VCaP (cell line): Measurements from ENCODE around the gene CYP27A1.

ENCODE experiments used
- H3K27ac ChIP-seq: fragments of 450-650 bp; 2 replicates; pipeline ENCODE4 v1.5.1; 2017
- TF ChIP-seq, protein P1 (sequence below): fragments of 450-650 bp; conservative IDR thresholded peaks from 2 replicates; pipeline ENCODE4 v1.5.1; 2017; ENCODE audit warnings: mild to moderate bottlenecking, moderate library complexity

Gene CYP27A1

DNA sequence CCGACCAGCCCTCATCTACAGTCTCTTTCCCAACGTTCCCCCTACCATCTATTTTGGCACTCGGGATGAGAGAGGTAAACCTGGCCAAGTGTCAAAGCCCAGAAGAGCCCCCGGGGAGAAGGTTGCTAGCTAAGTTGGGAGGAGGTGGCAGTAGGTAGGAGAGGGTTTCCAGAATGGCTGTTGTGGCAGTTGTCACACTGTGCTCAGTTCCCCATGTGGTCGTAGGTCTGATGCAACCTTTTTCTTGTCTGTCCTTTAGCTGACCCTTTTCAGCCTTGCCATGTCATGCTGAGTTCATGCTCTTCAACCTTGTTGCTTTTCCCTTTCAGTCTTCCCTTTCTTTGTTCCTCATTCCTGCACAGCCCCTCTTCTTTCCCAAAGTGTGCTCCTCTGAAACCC is 36.8 kb upstream of the CYP27A1 start:
- TF ChIP-seq, protein P1, sequence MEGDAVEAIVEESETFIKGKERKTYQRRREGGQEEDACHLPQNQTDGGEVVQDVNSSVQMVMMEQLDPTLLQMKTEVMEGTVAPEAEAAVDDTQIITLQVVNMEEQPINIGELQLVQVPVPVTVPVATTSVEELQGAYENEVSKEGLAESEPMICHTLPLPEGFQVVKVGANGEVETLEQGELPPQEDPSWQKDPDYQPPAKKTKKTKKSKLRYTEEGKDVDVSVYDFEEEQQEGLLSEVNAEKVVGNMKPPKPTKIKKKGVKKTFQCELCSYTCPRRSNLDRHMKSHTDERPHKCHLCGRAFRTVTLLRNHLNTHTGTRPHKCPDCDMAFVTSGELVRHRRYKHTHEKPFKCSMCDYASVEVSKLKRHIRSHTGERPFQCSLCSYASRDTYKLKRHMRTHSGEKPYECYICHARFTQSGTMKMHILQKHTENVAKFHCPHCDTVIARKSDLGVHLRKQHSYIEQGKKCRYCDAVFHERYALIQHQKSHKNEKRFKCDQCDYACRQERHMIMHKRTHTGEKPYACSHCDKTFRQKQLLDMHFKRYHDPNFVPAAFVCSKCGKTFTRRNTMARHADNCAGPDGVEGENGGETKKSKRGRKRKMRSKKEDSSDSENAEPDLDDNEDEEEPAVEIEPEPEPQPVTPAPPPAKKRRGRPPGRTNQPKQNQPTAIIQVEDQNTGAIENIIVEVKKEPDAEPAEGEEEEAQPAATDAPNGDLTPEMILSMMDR = no peak
- H3K27ac ChIP-seq = no peak overlapping the region

DNA sequence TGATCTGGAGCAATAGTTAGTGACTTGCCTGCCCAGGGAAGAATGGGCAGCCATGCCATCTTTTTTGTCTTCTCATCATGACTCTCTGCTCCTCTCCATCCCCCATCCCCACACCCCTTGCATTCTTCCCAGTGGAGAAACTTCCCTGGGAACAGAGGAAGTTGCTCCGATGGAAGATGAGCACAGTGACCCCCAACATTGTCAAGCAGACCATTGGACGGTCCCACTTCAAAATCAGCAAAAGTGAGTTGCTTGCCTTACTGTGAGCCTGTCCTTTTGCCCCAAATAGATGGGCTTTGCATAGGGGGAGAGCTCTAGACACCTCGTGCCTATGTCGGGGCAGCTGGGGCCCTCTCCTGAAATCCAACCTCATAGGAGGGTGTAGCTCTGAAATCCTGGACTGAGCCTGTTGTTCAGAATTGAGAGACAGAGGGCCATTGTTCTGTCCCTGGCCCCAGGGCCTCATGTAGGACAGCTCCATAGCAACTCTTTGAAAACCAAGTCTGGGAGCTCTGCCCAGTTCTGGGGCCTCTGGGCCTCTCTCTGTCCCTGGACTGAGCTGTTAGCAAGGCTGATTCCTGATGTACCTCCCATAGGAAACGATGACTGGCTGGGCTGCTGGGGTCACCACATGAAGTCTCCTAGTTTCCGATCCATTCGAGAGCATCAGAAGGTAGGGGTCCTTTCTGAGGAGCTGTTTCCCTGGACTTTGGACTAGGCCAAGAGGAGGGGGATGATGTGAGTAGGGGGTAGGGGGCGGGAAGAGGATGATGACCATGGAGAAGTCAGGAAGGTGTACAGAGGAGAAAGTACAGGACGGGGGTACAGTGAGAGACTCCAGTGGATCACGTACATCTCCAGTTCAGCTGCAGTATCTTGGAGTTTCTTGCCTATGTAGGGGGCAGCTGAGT is 36.1 kb upstream of the CYP27A1 start:
- TF ChIP-seq, protein P1 = no peak

DNA sequence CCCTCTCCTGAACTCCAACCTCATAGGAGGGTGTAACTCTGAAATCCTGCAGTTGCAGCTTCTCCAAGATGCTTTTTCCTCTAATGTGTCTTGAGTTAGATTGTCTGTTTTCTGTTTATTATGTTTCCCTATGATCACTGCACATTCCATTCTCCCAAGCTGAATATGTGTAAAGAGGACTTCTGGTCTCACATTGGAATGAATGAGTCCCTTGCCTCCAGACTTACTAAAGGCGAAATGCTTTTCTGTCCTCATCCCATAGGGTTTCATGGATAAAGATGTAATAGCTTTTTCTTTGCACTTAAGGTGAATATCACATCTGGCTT is 35.5 kb upstream of the CYP27A1 start:
- TF ChIP-seq, protein P1 = no peak

More for the DNA sequence above, 36.1 kb upstream of the CYP27A1 start:
- H3K27ac ChIP-seq = no peak overlapping the region

DNA sequence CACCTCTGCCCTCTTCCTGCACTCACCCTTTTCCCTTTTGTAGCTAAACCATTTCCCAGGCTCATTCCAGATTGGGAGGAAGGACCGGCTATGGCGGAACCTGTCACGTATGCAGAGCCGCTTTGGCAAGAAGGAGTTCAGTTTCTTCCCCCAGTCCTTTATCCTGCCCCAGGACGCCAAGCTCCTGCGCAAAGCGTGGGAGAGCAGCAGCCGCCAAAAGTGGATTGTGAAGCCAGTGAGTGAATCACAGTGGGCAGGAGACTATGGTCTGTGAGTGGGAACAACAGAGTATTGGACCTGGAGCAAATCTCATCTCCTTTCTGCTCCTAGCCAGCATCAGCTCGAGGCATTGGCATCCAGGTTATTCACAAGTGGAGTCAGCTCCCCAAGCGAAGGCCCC is 35.0 kb upstream of the CYP27A1 start:
- TF ChIP-seq, protein P1 = no peak
- no peak overlapping the region for H3K27ac ChIP-seq

More for the DNA sequence above, 35.5 kb upstream of the CYP27A1 start:
- H3K27ac ChIP-seq = no peak overlapping the region

DNA sequence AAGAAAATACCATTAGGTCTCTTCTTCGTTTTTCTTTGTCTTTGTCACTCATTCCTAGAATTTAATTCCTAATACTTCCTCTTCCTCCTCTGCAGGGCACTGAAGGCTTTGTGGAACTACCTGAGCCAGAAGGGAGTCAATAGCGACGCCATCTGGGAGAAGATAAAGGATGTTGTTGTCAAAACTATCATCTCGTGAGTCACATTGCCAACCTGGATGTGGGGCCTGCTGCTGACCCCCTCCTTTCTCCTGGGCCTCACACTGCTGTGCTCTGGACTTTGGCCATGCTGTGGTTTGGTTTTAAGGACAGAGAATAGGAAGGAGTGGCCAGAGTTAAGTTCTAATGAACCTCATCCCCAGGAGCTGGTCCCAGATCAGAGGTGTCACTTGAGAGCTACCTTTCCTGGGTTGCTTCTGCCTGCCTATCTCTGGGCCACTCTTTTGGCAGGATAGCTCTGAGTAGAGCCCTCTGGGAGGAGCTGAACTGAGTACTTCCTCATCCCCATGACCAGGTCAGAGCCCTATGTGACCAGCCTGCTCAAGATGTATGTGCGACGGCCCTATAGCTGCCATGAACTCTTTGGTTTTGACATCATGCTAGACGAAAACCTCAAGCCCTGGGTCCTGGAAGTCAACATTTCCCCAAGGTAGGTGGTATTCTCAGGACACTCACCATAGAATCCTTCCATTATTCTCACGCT is 33.1 kb upstream of the CYP27A1 start:
- no peak overlapping the region for H3K27ac ChIP-seq
- TF ChIP-seq, protein P1 = no peak

DNA sequence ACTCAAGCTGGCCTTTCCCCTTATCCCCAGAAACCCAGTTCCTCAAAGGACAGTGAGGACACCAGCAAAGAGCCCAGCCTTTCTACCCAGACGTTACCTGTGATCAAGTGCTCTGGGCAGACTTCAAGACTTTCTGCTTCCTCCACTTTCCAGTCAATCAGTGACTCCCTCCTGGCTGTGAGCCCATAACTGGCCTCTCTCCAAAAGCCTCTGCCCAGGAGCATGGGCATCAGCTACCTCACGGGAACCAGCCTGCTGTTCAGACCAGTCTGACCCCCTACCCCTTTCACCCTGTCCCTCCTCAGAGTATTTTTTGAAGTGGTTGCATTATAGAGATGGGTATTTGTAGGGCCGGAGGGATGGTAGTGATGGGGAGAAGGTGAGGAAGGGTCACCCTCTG is 27.7 kb upstream of the CYP27A1 start:
- H3K27ac ChIP-seq = no peak overlapping the region
- TF ChIP-seq, protein P1 = no peak

DNA sequence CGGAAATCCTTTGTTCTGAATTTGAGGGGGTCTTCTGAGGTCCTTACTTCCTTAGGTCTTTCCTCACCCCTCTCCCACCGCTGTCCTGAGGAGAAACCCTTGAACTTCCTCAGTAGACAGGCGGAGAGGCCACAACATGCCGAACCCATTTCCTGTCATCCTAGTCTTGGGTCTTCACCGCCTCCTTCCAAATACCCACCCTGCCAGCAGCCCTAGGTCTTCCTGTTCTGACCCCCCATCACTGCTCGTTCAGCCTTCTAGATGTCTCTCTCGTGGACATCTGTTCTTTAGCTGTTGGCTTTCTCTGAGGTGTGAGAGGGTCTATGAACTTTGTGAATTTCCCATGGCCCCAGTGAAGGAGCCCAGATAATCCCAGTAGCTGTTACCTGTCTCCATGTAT is 27.2 kb upstream of the CYP27A1 start:
- H3K27ac ChIP-seq = no peak overlapping the region
- TF ChIP-seq, protein P1 = no peak
